ENCODE data around the gene NOG. TPM values are rescaled to one million over a fixed set of nuclear protein-coding genes. Genes with fewer than 3 reads are reported as not detected.

NOG gene
- total RNA-seq, 6 experiments from 2014 or later, result 18.3 to 21.2 (median 19.4) TPM

GRCh38 chr17:56557682-56558081 is 35.8 kb upstream of the NOG start:
- DNase-seq, result no peak
- TF ChIP-seq CTCF (IDR thresholded peaks at IDR 0.05), result no peak
- peaks cover 16% of the 10 kb centered on the region; the same call in 1 of the 2 replicates for H3K27me3 Mint-ChIP-seq (ENCODE audit: insufficient read depth)
- H3K4me1 Mint-ChIP-seq (ENCODE audit: low read depth), result no peaks in the 10 kb centered on the region
- no peak overlapping the region for H3K27ac Mint-ChIP-seq
- H3K9me3 Mint-ChIP-seq, result no peaks in the 10 kb centered on the region
- H3K36me3 Mint-ChIP-seq (ENCODE audit: low read depth), result no peaks in the 10 kb centered on the region
- no peak overlapping the region for H3K4me3 Mint-ChIP-seq

- Mint-ChIP-seq H3K27me3 (ENCODE audit: insufficient read depth) (peaks cover 16% of the 10 kb centered on the region; the same call in 1 of the 2 replicates), H3K9me3 (no peaks in the 10 kb centered on the region), H3K36me3 (ENCODE audit: low read depth) (no peaks in the 10 kb centered on the region), H3K4me3 (no peak overlapping the region), H3K4me1 (ENCODE audit: low read depth) (no peaks in the 10 kb centered on the region), H3K27ac (no peak overlapping the region)
- DNase-seq, result no peak
- no peak for TF ChIP-seq CTCF (IDR thresholded peaks at IDR 0.05)
Measured at GRCh38 chr17:56558088-56558487, 35.4 kb upstream of the NOG start.

DNA sequence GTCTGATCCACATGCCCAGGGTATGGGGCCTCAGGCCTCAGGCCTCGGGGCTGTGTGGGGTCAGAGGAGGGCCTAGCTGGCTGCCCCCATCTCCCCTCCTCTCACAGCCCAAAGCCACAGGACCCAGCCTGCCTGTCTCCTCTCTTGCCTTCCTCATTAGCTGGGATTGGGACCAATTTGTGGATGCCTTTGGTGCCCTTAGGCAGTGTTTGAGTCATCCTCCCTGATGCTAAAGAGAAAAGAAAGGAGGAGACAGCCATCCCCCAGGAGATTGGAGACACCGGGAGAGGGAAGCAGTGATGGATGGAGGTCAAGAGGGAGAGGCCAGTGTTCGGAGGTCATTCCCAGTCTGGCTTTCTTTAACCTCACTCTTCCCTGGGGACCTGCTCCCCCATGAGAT is 23.3 kb upstream of the NOG start:
- Mint-ChIP-seq H3K9me3 (no peaks in the 10 kb centered on the region), H3K27me3 (ENCODE audit: insufficient read depth) (peaks cover 6% of the 10 kb centered on the region; the same call in 1 of the 2 replicates), H3K4me1 (ENCODE audit: low read depth) (no peaks in the 10 kb centered on the region), H3K27ac (no peak overlapping the region), H3K36me3 (ENCODE audit: low read depth) (no peaks in the 10 kb centered on the region), H3K4me3 (no peak overlapping the region)
- TF ChIP-seq CTCF (IDR thresholded peaks at IDR 0.05), result no peak
- peak; percentile 32 for DNase-seq

GRCh38 chr17:56571456-56571855 is 22.0 kb upstream of the NOG start:
- Mint-ChIP-seq H3K4me1 (ENCODE audit: low read depth) (no peaks in the 10 kb centered on the region), H3K27ac (no peak overlapping the region)
- DNase-seq, result no peak

GRCh38 chr17:56577190-56577842 is 16.2 kb upstream of the NOG start:
- no peak for DNase-seq
- 0 out of 2 replicates have a peak, but pooled peaks cover 8% of the 10 kb centered on the region for H3K4me1 Mint-ChIP-seq (ENCODE audit: low read depth)
- H3K4me3 Mint-ChIP-seq, result peak overlapping the region; percentile 6
- H3K9me3 Mint-ChIP-seq, result no peaks in the 10 kb centered on the region
- no peak overlapping the region for H3K27ac Mint-ChIP-seq
- no peak for TF ChIP-seq CTCF (IDR thresholded peaks at IDR 0.05)
- H3K36me3 Mint-ChIP-seq (ENCODE audit: low read depth), result no peaks in the 10 kb centered on the region
- H3K27me3 Mint-ChIP-seq (ENCODE audit: insufficient read depth), result peaks cover 24% of the 10 kb centered on the region

More at GRCh38 chr17:56571456-56571855, 22.0 kb upstream of the NOG start:
- H3K36me3 Mint-ChIP-seq (ENCODE audit: low read depth), result no peaks in the 10 kb centered on the region
- H3K9me3 Mint-ChIP-seq, result no peaks in the 10 kb centered on the region
- peaks cover 6% of the 10 kb centered on the region; the same call in 1 of the 2 replicates for H3K27me3 Mint-ChIP-seq (ENCODE audit: insufficient read depth)
- no peak overlapping the region for H3K4me3 Mint-ChIP-seq
- no peak for TF ChIP-seq CTCF (IDR thresholded peaks at IDR 0.05)
